H1 (cell line): ENCODE measurements around the gene SETX. TPM values are rescaled to one million over a fixed set of nuclear protein-coding genes. Genes with fewer than 3 reads are reported as not detected.

Experiments
- CTCF ChIA-PET: fragments of 300-600 bp; sonication (Branson Sonifier 250); formaldehyde crosslinking; loops from one replicate; lab custom pipeline; 2021; ENCODE audit not compliant: partially characterized antibody; lab: Charles Lee
- POLR2A ChIA-PET: fragments of 300-600 bp; sonication (Branson Sonifier 250); formaldehyde crosslinking; loops from one replicate; lab custom pipeline; 2021; ENCODE audit warnings: inconsistent platforms; ENCODE audit not compliant: partially characterized antibody; lab: Charles Lee
- DNase-seq, 2 experiments: peaks; one replicate each; pipeline versions ENCODE4 v3.0.0 to v3.0.0-alpha.2; 2010 to 2022; ENCODE audit warnings: low spot score in 2 of 2, low read depth in 1 of 2, mixed read lengths in 1 of 2
- FAIRE-seq: peaks from 2 replicates; lab custom pipeline; 2011; peaks lifted over from hg19 to GRCh38; lab: Jason Lieb, UNC
- H2AFZ ChIP-seq: 2 replicates; pipeline ENCODE4 v1.8.1; 2012; ENCODE audit warnings: low read length, inconsistent platforms
- H2AK5ac ChIP-seq: 2 replicates; pipeline ENCODE4 v1.6.1; 2013; ENCODE audit warnings: low read depth, low read length
- H2BK120ac ChIP-seq: replicated peaks from 2 replicates; pipeline ENCODE3; 2013; ENCODE audit warnings: low read depth, low read length, inconsistent platforms
- H2BK12ac ChIP-seq: 2 replicates; pipeline ENCODE4 v1.6.1; 2013; ENCODE audit warnings: low read depth, low read length
- H2BK15ac ChIP-seq: 2 replicates; pipeline ENCODE4 v1.6.1; 2013; ENCODE audit warnings: low read length
- H2BK20ac ChIP-seq: 2 replicates; pipeline ENCODE4 v1.6.1; 2013; ENCODE audit warnings: low read length
- H2BK5ac ChIP-seq: 2 replicates; pipeline ENCODE4 v1.6.1; 2013; ENCODE audit warnings: low read depth, low read length
- H3K14ac ChIP-seq: 2 replicates; pipeline ENCODE4 v1.6.1; 2013; ENCODE audit warnings: inconsistent platforms; ENCODE audit not compliant: insufficient read length
- H3K18ac ChIP-seq: 2 replicates; pipeline ENCODE4 v1.6.1; 2013; ENCODE audit warnings: low read length; ENCODE audit errors: extremely low read depth
- H3K23ac ChIP-seq: 2 replicates; pipeline ENCODE4 v1.6.1; 2013; ENCODE audit warnings: inconsistent platforms; ENCODE audit not compliant: insufficient read length
- H3K23me2 ChIP-seq: 2 replicates; pipeline ENCODE4 v1.6.1; 2013; ENCODE audit warnings: low read depth, low read length
- H3K27ac ChIP-seq: 2 replicates; pipeline ENCODE4 v1.6.1; 2011; ENCODE audit warnings: low read depth, low read length, inconsistent platforms
- H3K27me3 ChIP-seq, 4 experiments: replicated peaks in 1 of 4; 1 replicate in 1 of 4; 2 replicates in 3 of 4; pipeline versions ENCODE4 v1.6.1 to v1.8.1; 2011 to 2013; ENCODE audit warnings: low read length in 3 of 4, mild to moderate bottlenecking in 3 of 4, inconsistent platforms in 2 of 4, mixed read lengths in 2 of 4, moderate library complexity in 1 of 4; ENCODE audit not compliant: control insufficient read depth in 3 of 4, insufficient read depth in 3 of 4; ENCODE audit errors: extremely low read depth in 1 of 4
- H3K36me3 ChIP-seq, 4 experiments: 2 replicates each; pipeline versions ENCODE4 v1.6.1 to v1.8.1; 2011 to 2013; ENCODE audit warnings: mild to moderate bottlenecking in 4 of 4, low read length in 3 of 4, moderate library complexity in 2 of 4, control low read depth in 1 of 4, inconsistent platforms in 1 of 4; ENCODE audit not compliant: insufficient read depth in 4 of 4, control insufficient read depth in 2 of 4
- H3K4ac ChIP-seq: replicated peaks from 2 replicates; pipeline ENCODE3; 2013; ENCODE audit warnings: low read length, low read depth, mixed read lengths, inconsistent platforms; ENCODE audit not compliant: insufficient read length
- H3K4me1 ChIP-seq, 4 experiments: replicated peaks in 1 of 4; 1 replicate in 1 of 4; 2 replicates in 3 of 4; pipeline versions ENCODE4 v1.6.1 to v1.8.1; 2011 to 2013; ENCODE audit warnings: low read length in 3 of 4, inconsistent platforms in 2 of 4, mixed read lengths in 1 of 4; ENCODE audit not compliant: insufficient read depth in 4 of 4, control insufficient read depth in 3 of 4
- H3K4me2 ChIP-seq, 2 experiments: 2 replicates each; pipeline versions ENCODE4 v1.6.1 to v1.8.1; 2011 to 2013; ENCODE audit warnings: low read depth in 2 of 2, low read length in 2 of 2, control low read depth in 1 of 2, inconsistent platforms in 1 of 2, mild to moderate bottlenecking in 1 of 2; ENCODE audit not compliant: insufficient read depth in 1 of 2
- H3K4me3 ChIP-seq, 4 experiments: fragments of 200-600, 300-600 bp in 1 of 4; sonication (generic), shearing (Covaris generic), sonication (Bioruptor Twin) in 1 of 4; 2 replicates each; pipeline versions ENCODE4 v1.5.1 to v1.8.1; 2011 to 2016; ENCODE audit warnings: low read length in 4 of 4, low read depth in 3 of 4, control low read depth in 2 of 4, inconsistent platforms in 2 of 4, mild to moderate bottlenecking in 2 of 4, mixed read lengths in 1 of 4, moderate library complexity in 1 of 4; ENCODE audit not compliant: insufficient read depth in 2 of 4; ENCODE audit errors: extremely low read depth in 1 of 4
- H3K56ac ChIP-seq: replicated peaks from 2 replicates; pipeline ENCODE3; 2013; ENCODE audit warnings: low read depth, mild to moderate bottlenecking, mixed read lengths, low read length, inconsistent platforms; ENCODE audit not compliant: insufficient read length
- H3K79me1 ChIP-seq: 2 replicates; pipeline ENCODE4 v1.6.1; 2013; ENCODE audit warnings: low read depth, low read length, control low read depth
- H3K79me2 ChIP-seq, 2 experiments: 2 replicates each; pipeline versions ENCODE4 v1.6.1 to v1.8.1; 2012 to 2013; ENCODE audit warnings: low read length in 2 of 2, mild to moderate bottlenecking in 2 of 2, inconsistent platforms in 1 of 2; ENCODE audit not compliant: insufficient read depth in 2 of 2, control insufficient read depth in 1 of 2
- H3K9ac ChIP-seq, 4 experiments: replicated peaks in 1 of 4; 1 replicate in 1 of 4; 2 replicates in 3 of 4; pipeline versions ENCODE4 v1.6.1 to v1.8.1; 2011 to 2013; ENCODE audit warnings: low read depth in 3 of 4, low read length in 3 of 4, control low read depth in 2 of 4, mild to moderate bottlenecking in 2 of 4, moderate library complexity in 2 of 4, inconsistent platforms in 1 of 4; ENCODE audit errors: extremely low read depth in 1 of 4
- H3K9me3 ChIP-seq, 2 experiments: 2 replicates each; pipeline versions ENCODE4 v1.6.1 to v1.8.1; 2012 to 2013; ENCODE audit warnings: mild to moderate bottlenecking in 2 of 2, moderate library complexity in 2 of 2, control low read depth in 1 of 2, inconsistent platforms in 1 of 2, low read depth in 1 of 2, low read length in 1 of 2, mixed read lengths in 1 of 2; ENCODE audit not compliant: insufficient read depth in 2 of 2
- H4K20me1 ChIP-seq, 2 experiments: replicated peaks in 1 of 2; 2 replicates each; pipeline versions ENCODE3 to v1.8.1; 2011 to 2013; ENCODE audit warnings: inconsistent platforms in 2 of 2, low read length in 2 of 2, mild to moderate bottlenecking in 1 of 2; ENCODE audit not compliant: insufficient read depth in 2 of 2, control insufficient read depth in 1 of 2
- H4K5ac ChIP-seq: 2 replicates; pipeline ENCODE4 v1.6.1; 2013; ENCODE audit warnings: low read length, low read depth, mixed read lengths, inconsistent platforms; ENCODE audit not compliant: insufficient read length
- H4K8ac ChIP-seq: 2 replicates; pipeline ENCODE4 v1.8.0; 2013; ENCODE audit warnings: mild to moderate bottlenecking, moderate library complexity, low read length, inconsistent platforms; ENCODE audit not compliant: insufficient read depth; ENCODE audit errors: extremely low read depth
- H4K91ac ChIP-seq: replicated peaks from 2 replicates; pipeline ENCODE3; 2013; ENCODE audit warnings: low read length, mixed read lengths, inconsistent platforms; ENCODE audit not compliant: insufficient read length
- CTCF ChIP-seq, 3 experiments: IDR thresholded peaks; 1 replicate in 2 of 3; 2 replicates in 1 of 3; pipeline versions ENCODE4 v1.5.1 to v1.6.1; 2011; ENCODE audit warnings: low read length in 3 of 3, mild to moderate bottlenecking in 3 of 3, inconsistent platforms in 2 of 3, low read depth in 1 of 3, moderate library complexity in 1 of 3; ENCODE audit not compliant: insufficient read depth in 1 of 3; ENCODE audit errors: control extremely low read depth in 1 of 3
- EZH2 ChIP-seq: fragments of 200-600 bp; sonication (generic); IDR thresholded peaks from 2 replicates; pipeline ENCODE4 v1.7.1; 2012; ENCODE audit warnings: low read depth, mild to moderate bottlenecking, moderate library complexity, low read length, inconsistent platforms; ENCODE audit not compliant: severe bottlenecking
- SIRT6 ChIP-seq: IDR thresholded peaks from one replicate; pipeline ENCODE4 v1.7.1; 2012; ENCODE audit warnings: low read length, inconsistent platforms
- SIX5 ChIP-seq: IDR thresholded peaks from 2 replicates; pipeline ENCODE4 v1.6.1; 2011; ENCODE audit warnings: mild to moderate bottlenecking, low read depth, low read length
- TAF1 ChIP-seq: IDR thresholded peaks from 2 replicates; pipeline ENCODE4 v1.6.1; 2011; ENCODE audit warnings: mild to moderate bottlenecking, low read depth, low read length
- TCF12 ChIP-seq: IDR thresholded peaks from 2 replicates; pipeline ENCODE4 v1.6.1; 2011; ENCODE audit warnings: low read depth, mild to moderate bottlenecking, low read length
- TEAD4 ChIP-seq: IDR thresholded peaks from 2 replicates; pipeline ENCODE4 v1.6.1; 2012; ENCODE audit warnings: low read depth, low read length, inconsistent platforms, mixed read lengths
- WGBS, 2 experiments: shearing (Covaris generic) in 1 of 2; methylation state at CpG; one replicate each; pipeline versions ENCODE4 v1.1.6 to v1.1.7; 2013 to 2015; ENCODE audit warnings: low lambda C conversion rate in 2 of 2, mixed read lengths in 2 of 2, inconsistent platforms in 1 of 2, low coverage in 1 of 2, missing lambda C conversion rate in 1 of 2; ENCODE audit not compliant: insufficient replicate concordance in 2 of 2, insufficient coverage in 1 of 2, insufficient read length in 1 of 2; ENCODE audit errors: extremely low coverage in 1 of 2, missing lambda C conversion rate in 1 of 2; 5-methylcytosine and 5-hydroxymethylcytosine counted together
- polyA plus RNA-seq, 7 experiments: library from polyadenylated mRNA; depleted of rRNA in 3 of 7; stranded (reverse) in 5 of 7; unstranded in 2 of 7; fragments of >200 nt in 5 of 7; fragments of 200-250 nt in 2 of 7; gene quantifications; 1 replicate in 5 of 7; 2 replicates in 1 of 7; 4 replicates in 1 of 7; pipeline versions ENCODE4 v1.2.1 to v1.2.3, GENCODE V29; 2011 to 2013; ENCODE audit warnings: missing spikeins in 2 of 7, mixed read lengths in 2 of 7
- total RNA-seq: library from RNA; stranded (reverse); fragmentation: NEBNext Ultra II Directional; extraction: Animal tissue kit (Norgen Biotek cat#: 25700); gene quantifications from 2 replicates; pipeline ENCODE4 v1.2.1, GENCODE V29; 2021

Gene SETX
- total and polyA plus RNA-seq, 2 of the 8 experiments (the other 6 are each of a cell fraction or from before 2014, with no cell fraction given), result 15.1 to 37.9 TPM

GRCh38 chr9:132324425-132324824 lies 30.4 kb downstream of the SETX start:
- no peak for FAIRE-seq
- Histone ChIP-seq H2BK12ac (no peak overlapping the region), H3K4me2 (no peak overlapping the region), H3K4ac (no peak overlapping the region), H3K23ac (no peak overlapping the region), H2BK15ac (no peak overlapping the region), H3K27ac (no peak overlapping the region), H3K27me3 (no peaks in the 10 kb centered on the region), H3K18ac (no peak overlapping the region), H2AK5ac (no peak overlapping the region), H3K79me1 (no peaks in the 10 kb centered on the region), H4K5ac (no peak overlapping the region), H3K9ac (no peak overlapping the region), H4K8ac (no peak overlapping the region), H4K20me1 (peaks cover 2 to 4% of the 10 kb centered on the region in 2 experiments), H3K4me1 (peaks cover 3 to 4% (median 3%) of the 10 kb centered on the region in 4 experiments; a peak in 6 of 7 replicates), H2BK5ac (no peak overlapping the region), H4K91ac (no peak overlapping the region), H3K23me2 (no peaks in the 10 kb centered on the region; the same call in 1 of the 2 replicates), H3K56ac (no peak overlapping the region), H3K36me3 (peaks cover 18 to 53% (median 40%) of the 10 kb centered on the region in 4 experiments), H3K9me3 (no peaks in the 10 kb centered on the region), H3K4me3 (no peak overlapping the region), H3K14ac (no peak overlapping the region)
- ChIA-PET CTCF (interaction anchor here (0.5 to 0.6 kb wide), 2 partner anchors 69 to 890 kb away, joined by 3 read pairs; no protein-coding TSS in a partner anchor), POLR2A (no interaction called here)
- WGBS, 2 experiments, result 100% methylated on average over 1 of the region's 1 CpG; no CpG with 5 or more reads in 1 of the 2 experiments
- no peak for DNase-seq
- no peak for TF ChIP-seq EZH2
- TF ChIP-seq SIRT6, result no peak
- no peak for TF ChIP-seq CTCF (IDR thresholded peaks at IDR 0.05; ENCODE audit: control extremely low read depth in 1 of 3, insufficient read depth in 1 of 3, low read depth in 1 of 3, low read length in 3 of 3)
- no peak for TF ChIP-seq TCF12
- no peak for TF ChIP-seq TEAD4
- no peak for TF ChIP-seq TAF1
- TF ChIP-seq SIX5, result no peak
- TF ChIP-seq, all 59 proteins: peak for 0
- H3K79me2 ChIP-seq, result peaks cover 0 to 23% of the 10 kb centered on the region in 2 experiments; a peak in 2 of 4 replicates
- no peak overlapping the region for H2BK120ac ChIP-seq
- no peak overlapping the region for H2AFZ ChIP-seq
- no peak overlapping the region for H2BK20ac ChIP-seq
